GM21526 (cell line): ENCODE measurements around the gene AIFM2.
"Not testable (repeated sequence)": the region's sequence is repeated elsewhere in the genome, so short reads cannot be mapped to it uniquely, and the experiment has no call there.

Experiments used
- ATAC-seq: cut with Tn5 transposase; IDR thresholded peaks from one replicate; pipeline ENCODE4 v1.9.1; 2021; ENCODE audit warnings: moderate library complexity; ENCODE audit not compliant: unreplicated experiment, low FRiP score

Gene AIFM2

GRCh38 chr10:70132098-70133029 lies at the start of gene AIFM2:
Gene AIFM2 (minus strand): TSS chr10:70132825. CDS start chr10:70124084, 8,741 bp downstream.
- peak; percentile 60 for ATAC-seq

GRCh38 chr10:70179209-70179608 lies 46.6 kb upstream of the AIFM2 start:
- ATAC-seq = not testable (repeated sequence)

GRCh38 chr10:70178139-70178725 lies 45.6 kb upstream of the AIFM2 start:
- no peak for ATAC-seq

- ATAC-seq = no peak
Observed at GRCh38 chr10:70176441-70176840, 43.8 kb upstream of the AIFM2 start.

GRCh38 chr10:70175516-70175915 lies 42.9 kb upstream of the AIFM2 start:
- ATAC-seq = no peak

- ATAC-seq = no peak
Observed at GRCh38 chr10:70174058-70174741, 41.6 kb upstream of the AIFM2 start.

GRCh38 chr10:70169649-70170364 lies 37.2 kb upstream of the AIFM2 start:
- no peak for ATAC-seq

GRCh38 chr10:70169011-70169410 lies 36.4 kb upstream of the AIFM2 start:
- ATAC-seq = no peak

- no peak for ATAC-seq
Observed at GRCh38 chr10:70167246-70167645, 34.6 kb upstream of the AIFM2 start.

GRCh38 chr10:70166394-70166793 lies 33.8 kb upstream of the AIFM2 start:
- ATAC-seq = no peak

GRCh38 chr10:70164163-70164562 lies 31.5 kb upstream of the AIFM2 start:
- ATAC-seq = no peak

- no peak for ATAC-seq
Observed at GRCh38 chr10:70163448-70163847, 30.8 kb upstream of the AIFM2 start.

GRCh38 chr10:70162892-70163201 lies 30.2 kb upstream of the AIFM2 start:
- peak; percentile 57 for ATAC-seq

GRCh38 chr10:70162151-70162891 lies 29.7 kb upstream of the AIFM2 start:
- ATAC-seq = peak; percentile 22

- no peak for ATAC-seq
Observed at GRCh38 chr10:70160798-70161197, 28.2 kb upstream of the AIFM2 start.

GRCh38 chr10:70159366-70159765 lies 26.7 kb upstream of the AIFM2 start:
- not testable (repeated sequence) for ATAC-seq

- no peak for ATAC-seq
Observed at GRCh38 chr10:70158113-70158512, 25.5 kb upstream of the AIFM2 start.

GRCh38 chr10:70155255-70155838 lies 22.7 kb upstream of the AIFM2 start:
- ATAC-seq = no peak

- ATAC-seq = no peak
Observed at GRCh38 chr10:70148516-70148915, 15.9 kb upstream of the AIFM2 start.

- ATAC-seq = no peak
Observed at GRCh38 chr10:70147259-70147625, 14.6 kb upstream of the AIFM2 start.
